Effector CD8-positive, alpha-beta T cell (primary cell): ENCODE data around the gene WNT2.
"Not testable (repeated sequence)": the region's sequence is repeated elsewhere in the genome, so short reads cannot be mapped to it uniquely, and the experiment has no call there.

ENCODE experiments used
- DNase-seq: peaks from one replicate; lab custom pipeline; 2025; lab: John Stamatoyannopoulos, UW

Gene WNT2

GRCh38 chr7:117264716-117265115 is 58.1 kb downstream of the WNT2 start:
- DNase-seq = no peak

GRCh38 chr7:117262546-117262945 is 60.3 kb downstream of the WNT2 start:
- no peak for DNase-seq

GRCh38 chr7:117259615-117260014 is 63.2 kb downstream of the WNT2 start:
- DNase-seq = no peak

GRCh38 chr7:117251687-117252086 is 71.2 kb downstream of the WNT2 start:
- DNase-seq = no peak

GRCh38 chr7:117250801-117251200 is 72.1 kb downstream of the WNT2 start:
- DNase-seq = no peak

GRCh38 chr7:117250245-117250644 is 72.6 kb downstream of the WNT2 start:
- no peak for DNase-seq

GRCh38 chr7:117249696-117250095 is 73.2 kb downstream of the WNT2 start:
- no peak for DNase-seq

- DNase-seq = no peak
Observed at GRCh38 chr7:117248829-117249228, 74.0 kb downstream of the WNT2 start.

GRCh38 chr7:117247809-117248208 is 75.0 kb downstream of the WNT2 start:
- DNase-seq = no peak

- DNase-seq = not testable (repeated sequence)
Observed at GRCh38 chr7:117245703-117246102, 77.2 kb downstream of the WNT2 start.

- no peak for DNase-seq
Observed at GRCh38 chr7:117243390-117243789, 79.5 kb downstream of the WNT2 start.

- no peak for DNase-seq
Observed at GRCh38 chr7:117241088-117241487, 81.8 kb downstream of the WNT2 start.

GRCh38 chr7:117238937-117239336 is 83.9 kb downstream of the WNT2 start:
- no peak for DNase-seq

GRCh38 chr7:117238472-117238871 is 84.4 kb downstream of the WNT2 start:
- DNase-seq = no peak

GRCh38 chr7:117237646-117238045 is 85.2 kb downstream of the WNT2 start:
- DNase-seq = no peak

GRCh38 chr7:117231047-117231359 is 91.9 kb downstream of the WNT2 start:
- no peak for DNase-seq

- DNase-seq = no peak
Observed at GRCh38 chr7:117230276-117231046, 92.4 kb downstream of the WNT2 start.

GRCh38 chr7:117229350-117229749 is 93.5 kb downstream of the WNT2 start:
- DNase-seq = no peak

GRCh38 chr7:117227091-117227490 is 95.8 kb downstream of the WNT2 start:
- no peak for DNase-seq

GRCh38 chr7:117225536-117225935 is 97.3 kb downstream of the WNT2 start:
- no peak for DNase-seq
